ENCODE measurements around the gene HOXB1. TPM values are rescaled to one million over a fixed set of nuclear protein-coding genes. Genes with fewer than 3 reads are reported as not detected.

Gene HOXB1
- total RNA-seq, 4 donors from 2014 or later = not detected

GRCh38 chr17:48558057-48558830 is 27.4 kb upstream of the HOXB1 start:
- Histone ChIP-seq H3K27me3 (no peaks in the 10 kb centered on the region), H3K4me1 (peaks cover 89% of the 10 kb centered on the region), H3K9me3 (no peaks in the 10 kb centered on the region), H3K4me3 (peak overlapping the region; percentile 54), H3K36me3 (no peaks in the 10 kb centered on the region), H3K27ac (peak overlapping the region; percentile 85)
- 64% methylated on average over 13 of the region's 13 CpGs for WGBS
- TF ChIP-seq CTCF (IDR thresholded peaks at IDR 0.05) = no peak
- TF ChIP-seq EP300 (IDR thresholded peaks at IDR 0.05) = no peak
- TF ChIP-seq POLR2A (IDR thresholded peaks at IDR 0.05) = no peak
- no peak for TF ChIP-seq POLR2AphosphoS5 (IDR thresholded peaks at IDR 0.05)
- no peak for DNase-seq (ENCODE audit: low spot score in 2 of 2)

- Histone ChIP-seq H3K4me1 (peaks cover 84% of the 10 kb centered on the region), H3K36me3 (peaks cover 5% of the 10 kb centered on the region), H3K9me3 (no peaks in the 10 kb centered on the region), H3K27ac (peak overlapping the region; percentile 85), H3K27me3 (no peaks in the 10 kb centered on the region), H3K4me3 (peak overlapping the region; percentile 54)
- DNase-seq (ENCODE audit: low spot score in 2 of 2) = no peak
- 21% methylated on average over 7 of the region's 7 CpGs for WGBS
- no peak for TF ChIP-seq EP300 (IDR thresholded peaks at IDR 0.05)
- no peak for TF ChIP-seq POLR2AphosphoS5 (IDR thresholded peaks at IDR 0.05)
- no peak for TF ChIP-seq POLR2A (IDR thresholded peaks at IDR 0.05)
- TF ChIP-seq CTCF (IDR thresholded peaks at IDR 0.05) = no peak
These were observed 26.0 kb upstream of the HOXB1 start for GRCh38 chr17:48556576-48557401.

GRCh38 chr17:48556229-48556575 is 25.4 kb upstream of the HOXB1 start:
- 62% methylated on average over 5 of the region's 5 CpGs for WGBS
- Histone ChIP-seq H3K36me3 (peaks cover 9% of the 10 kb centered on the region), H3K4me3 (peak overlapping the region; percentile 54), H3K4me1 (peaks cover 79% of the 10 kb centered on the region), H3K27ac (peak overlapping the region; percentile 85), H3K9me3 (no peaks in the 10 kb centered on the region), H3K27me3 (no peaks in the 10 kb centered on the region)
- DNase-seq (ENCODE audit: low spot score in 2 of 2) = no peak
- no peak for TF ChIP-seq EP300 (IDR thresholded peaks at IDR 0.05)
- TF ChIP-seq POLR2A (IDR thresholded peaks at IDR 0.05) = no peak
- TF ChIP-seq CTCF (IDR thresholded peaks at IDR 0.05) = no peak
- no peak for TF ChIP-seq POLR2AphosphoS5 (IDR thresholded peaks at IDR 0.05)

- peak overlapping the region; percentile 85 for H3K27ac ChIP-seq
- no peak for TF ChIP-seq CTCF (IDR thresholded peaks at IDR 0.05)
- TF ChIP-seq POLR2AphosphoS5 (IDR thresholded peaks at IDR 0.05) = no peak
- TF ChIP-seq EP300 (IDR thresholded peaks at IDR 0.05) = no peak
- no peak for TF ChIP-seq POLR2A (IDR thresholded peaks at IDR 0.05)
- H3K4me1 ChIP-seq = peaks cover 75% of the 10 kb centered on the region
- H3K36me3 ChIP-seq = peaks cover 11% of the 10 kb centered on the region
- no peaks in the 10 kb centered on the region for H3K27me3 ChIP-seq
- H3K9me3 ChIP-seq = no peaks in the 10 kb centered on the region
- DNase-seq (ENCODE audit: low spot score in 2 of 2) = no peak
- 29% methylated on average over 25 of the region's 36 CpGs for WGBS
- peak overlapping the region; percentile 54 for H3K4me3 ChIP-seq
These were observed 24.7 kb upstream of the HOXB1 start for GRCh38 chr17:48555258-48556228.

Data from suprapubic skin (tissue), 4 donors.